Activated CD4-positive, CD25-positive, alpha-beta regulatory T cell treated with anti-CD3 and anti-CD28 coated beads, Interleukin-2, amount 50 U/mL, for 16 hours (primary cell): ENCODE measurements around the gene PAQR3.

Experiments
- DNase-seq: peaks from one replicate; pipeline ENCODE4 v3.0.0-alpha.2; 2020; ENCODE audit warnings: low read depth, low spot score

PAQR3 gene

DNA sequence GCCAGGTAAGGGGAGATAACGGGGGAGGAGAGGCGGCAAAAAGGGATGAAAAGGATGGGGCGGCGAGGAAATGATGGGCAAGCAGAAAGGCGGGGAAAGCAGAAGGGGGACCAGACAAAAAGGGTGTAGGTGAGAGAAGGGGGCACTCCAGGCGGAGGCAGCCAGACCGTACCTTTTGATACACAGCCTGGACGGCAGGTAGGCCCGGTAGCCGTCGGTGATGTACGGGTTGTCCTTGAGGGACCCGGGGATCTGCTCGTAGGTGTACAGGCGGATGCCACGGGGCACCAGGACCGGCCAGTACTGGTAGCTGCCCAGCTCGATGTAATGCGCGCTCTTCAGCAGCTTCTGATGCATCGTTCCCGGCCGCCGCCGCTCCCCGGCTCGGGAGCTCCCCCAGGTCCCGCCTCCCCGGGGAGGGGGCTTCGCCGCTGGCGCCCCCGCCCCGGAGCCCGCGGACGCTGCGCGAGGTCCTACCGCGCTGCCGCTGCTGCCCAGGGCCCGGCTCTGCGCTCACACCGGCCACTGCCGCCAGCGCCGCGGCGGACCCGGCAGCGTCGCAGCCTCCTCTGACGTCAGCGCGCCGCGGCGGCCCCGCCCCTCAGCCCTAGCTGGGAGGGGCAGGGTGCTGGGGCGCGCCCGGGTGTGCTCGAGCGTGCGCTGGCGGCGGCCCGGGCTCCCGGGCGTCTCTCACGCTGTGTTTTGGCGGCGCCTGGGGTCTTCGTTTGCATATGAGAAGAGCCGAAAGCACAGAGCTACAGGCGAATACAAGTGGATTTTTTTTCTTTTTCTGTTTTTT lies at the start of gene PAQR3:
Gene PAQR3, minus strand, starts transcription at position 571 of the 799 bp plus-strand sequence. Its CDS starts 214 bp downstream, at position 357.
- peak; percentile 70 for DNase-seq

- DNase-seq, result no peak
Observed at GRCh38 chr4:78987683-78988082, 48.4 kb upstream of the PAQR3 start.

- no peak for DNase-seq
Observed at GRCh38 chr4:78984593-78984992, 45.4 kb upstream of the PAQR3 start.

GRCh38 chr4:78975865-78976264 lies 36.6 kb upstream of the PAQR3 start:
- no peak for DNase-seq

- no peak for DNase-seq
Observed at GRCh38 chr4:78971776-78972175, 32.5 kb upstream of the PAQR3 start.

GRCh38 chr4:78971326-78971725 lies 32.1 kb upstream of the PAQR3 start:
- no peak for DNase-seq

GRCh38 chr4:78962597-78963115 lies 23.4 kb upstream of the PAQR3 start:
- no peak for DNase-seq

DNA sequence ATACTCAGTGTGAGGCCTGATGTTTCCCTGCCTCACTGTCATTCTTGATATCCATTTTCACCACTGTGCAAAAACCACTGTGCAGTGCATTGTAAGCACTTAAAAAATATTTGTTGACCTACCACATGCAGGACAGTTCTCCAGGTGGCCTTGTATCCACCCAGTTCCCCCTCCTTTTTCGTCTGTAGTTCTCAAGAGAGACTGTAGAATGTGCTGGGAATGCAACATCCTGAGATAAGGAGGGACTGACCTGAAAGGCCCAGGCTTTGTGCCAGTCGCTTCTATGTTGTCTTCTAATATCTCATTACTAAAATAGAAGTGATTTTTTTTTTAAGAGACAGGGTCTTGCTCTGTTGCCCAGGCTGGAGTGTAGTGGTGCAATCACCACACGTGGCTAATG lies 21.7 kb upstream of the PAQR3 start:
- no peak for DNase-seq

- DNase-seq, result no peak
Observed at GRCh38 chr4:78956975-78957374, 17.7 kb upstream of the PAQR3 start.

DNA sequence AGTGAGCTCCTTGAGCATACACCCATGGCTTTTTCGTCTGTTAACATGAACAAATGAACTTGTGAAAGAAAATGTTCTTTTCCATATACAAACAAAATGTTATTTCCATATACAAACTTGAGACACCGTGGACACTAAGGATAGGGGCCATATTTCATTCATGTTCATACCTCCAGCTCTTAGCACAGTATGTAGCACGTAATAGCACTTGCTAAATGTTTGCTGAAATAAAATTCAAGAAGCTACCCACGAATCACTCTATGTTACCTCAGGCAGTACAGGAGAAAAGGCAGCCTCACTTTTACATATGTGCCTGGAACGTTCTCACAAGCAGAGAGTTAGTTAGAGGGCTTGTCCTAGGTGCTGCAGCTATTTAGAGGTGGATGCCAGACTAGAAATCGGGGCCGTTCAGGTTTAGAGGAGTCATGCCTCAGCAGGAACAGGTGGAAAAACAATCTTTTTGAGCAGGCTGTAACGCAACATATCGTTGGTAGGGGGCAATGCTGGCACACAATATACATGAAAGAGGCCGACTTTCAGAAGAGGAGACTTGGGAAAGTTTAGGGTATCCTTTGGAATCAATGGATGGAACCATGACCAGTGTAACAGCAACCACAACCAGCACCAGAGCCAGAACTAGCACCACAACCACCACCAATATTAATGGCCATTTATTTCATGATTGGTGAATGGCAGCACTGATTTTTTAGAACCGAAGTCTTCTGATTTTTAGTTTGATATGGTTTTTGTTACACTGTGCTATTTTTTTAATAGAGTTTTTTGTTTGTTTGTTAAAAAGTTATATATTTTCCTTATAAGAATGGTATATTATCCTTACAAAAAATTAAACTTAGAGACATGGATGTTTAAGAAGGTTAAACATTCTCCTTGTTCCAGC lies 14.8 kb upstream of the PAQR3 start:
- DNase-seq, result no peak

GRCh38 chr4:78953231-78953630 lies 14.0 kb upstream of the PAQR3 start:
- DNase-seq, result no peak

DNA sequence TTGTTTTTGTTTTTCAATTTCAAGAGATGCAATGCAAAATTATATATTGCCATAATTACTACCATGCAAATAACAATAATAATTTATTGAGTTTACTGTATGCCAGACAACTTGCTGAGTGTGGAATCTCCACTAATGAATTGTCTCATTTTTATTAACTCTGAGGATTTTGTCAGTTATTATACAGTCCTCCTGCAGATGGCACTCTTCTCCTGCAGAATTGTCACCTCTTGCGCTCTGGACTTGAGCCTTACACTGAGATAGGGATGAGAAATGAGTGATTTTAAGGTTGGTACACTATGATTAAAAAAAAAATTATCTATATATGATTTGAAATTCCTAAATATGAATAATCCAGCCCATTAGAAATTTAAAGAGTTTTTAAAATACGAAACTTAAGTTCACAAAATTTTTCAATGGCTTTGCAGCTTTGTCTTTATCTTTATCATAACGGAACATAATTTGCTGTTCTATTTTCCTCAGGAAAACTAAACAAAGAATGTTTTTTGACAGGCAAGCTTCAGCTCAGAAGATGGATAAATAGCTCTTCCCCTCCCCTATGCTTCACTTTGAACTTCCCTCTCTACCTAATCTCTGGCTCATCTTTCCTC lies 12.7 kb upstream of the PAQR3 start:
- no peak for DNase-seq

GRCh38 chr4:78949735-78950134 lies 10.5 kb upstream of the PAQR3 start:
- no peak for DNase-seq

DNA sequence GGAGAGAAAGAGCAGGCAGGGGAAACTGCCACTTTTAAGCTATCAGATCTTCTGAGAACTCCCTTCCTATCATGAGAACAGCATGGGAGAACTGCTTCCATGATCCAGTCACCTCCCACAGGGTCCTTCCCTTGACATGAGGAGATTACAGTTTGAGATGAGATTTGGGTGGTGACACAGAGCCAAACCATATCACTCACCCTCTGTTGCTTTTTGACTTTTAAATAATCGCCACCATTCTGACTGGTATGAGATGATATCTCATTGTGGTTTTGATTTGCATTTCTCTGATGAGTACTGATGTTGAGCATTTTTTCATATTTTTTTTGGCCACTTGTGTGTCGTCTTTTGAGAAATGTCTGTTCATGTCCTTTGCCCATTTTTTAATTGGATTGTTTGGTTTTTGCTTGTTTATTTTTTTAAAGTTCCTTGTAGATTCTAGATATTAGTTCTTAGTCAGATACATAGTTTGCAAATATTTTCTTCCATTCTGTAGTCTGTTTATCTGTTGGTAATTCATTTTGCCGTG lies 6.5 kb upstream of the PAQR3 start:
- no peak for DNase-seq

- DNase-seq, result no peak
Observed at GRCh38 chr4:78944381-78944780, 5.1 kb upstream of the PAQR3 start.

GRCh38 chr4:78940752-78941151 lies 1.5 kb upstream of the PAQR3 start:
- no peak for DNase-seq

DNA sequence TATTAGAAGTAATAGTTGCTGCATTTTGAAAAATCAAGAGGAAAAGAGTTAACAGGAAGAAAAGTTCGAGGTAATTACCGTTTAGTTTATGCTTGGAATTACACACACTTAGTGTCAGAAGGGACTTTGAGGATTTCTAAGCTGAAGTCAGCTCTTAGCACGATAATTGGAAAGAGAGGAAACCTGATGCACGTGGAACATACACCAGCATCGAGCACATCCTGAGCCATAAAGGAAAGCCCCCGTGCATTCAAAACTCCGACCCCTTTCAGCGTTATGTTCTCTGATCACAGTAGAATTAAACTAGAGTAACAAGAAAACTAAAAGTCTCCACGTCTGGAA lies 400 bp upstream of the PAQR3 start:
- DNase-seq, result no peak

DNA sequence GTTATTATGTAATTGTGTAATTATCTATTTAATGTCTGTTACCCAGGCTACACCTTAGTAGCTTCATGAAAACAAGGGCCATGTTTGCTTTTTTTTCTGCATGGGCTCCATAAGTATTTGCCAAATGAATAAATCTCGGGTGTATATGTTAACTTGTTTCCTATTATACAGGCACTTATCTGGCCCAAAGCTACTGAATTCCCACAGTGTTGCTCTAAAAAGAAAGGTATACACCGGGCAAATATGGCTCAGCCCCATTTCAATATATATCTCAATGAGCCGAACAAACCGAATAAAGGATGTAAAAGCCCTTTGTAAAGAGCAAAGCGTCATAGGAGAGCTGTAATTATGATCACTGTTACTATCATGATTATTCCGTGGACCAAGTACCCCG lies 767 bp downstream of the PAQR3 start:
- no peak for DNase-seq

GRCh38 chr4:78937837-78938236 lies 1.4 kb downstream of the PAQR3 start:
- DNase-seq, result no peak

DNA sequence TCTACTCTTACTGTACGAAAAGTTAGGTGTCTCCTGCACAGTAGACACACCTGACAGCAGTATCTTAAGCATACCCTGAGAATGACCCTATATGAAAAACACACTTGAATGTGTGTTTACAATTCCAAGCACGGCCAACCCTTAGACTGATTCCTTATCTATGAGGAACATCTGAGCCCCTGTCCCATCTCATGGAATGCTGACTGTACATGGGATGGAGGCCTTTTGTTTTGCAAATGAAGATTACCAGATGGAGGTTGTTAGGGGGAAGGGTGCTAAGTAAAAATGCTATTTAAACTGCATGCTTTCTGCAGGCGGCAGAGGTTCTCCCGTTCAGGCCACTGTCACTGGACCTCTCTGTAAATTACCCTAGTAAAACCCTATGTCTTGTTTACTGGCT lies 2.2 kb downstream of the PAQR3 start:
- DNase-seq, result no peak

GRCh38 chr4:78930016-78930629 lies 9.1 kb downstream of the PAQR3 start:
- DNase-seq, result no peak

DNA sequence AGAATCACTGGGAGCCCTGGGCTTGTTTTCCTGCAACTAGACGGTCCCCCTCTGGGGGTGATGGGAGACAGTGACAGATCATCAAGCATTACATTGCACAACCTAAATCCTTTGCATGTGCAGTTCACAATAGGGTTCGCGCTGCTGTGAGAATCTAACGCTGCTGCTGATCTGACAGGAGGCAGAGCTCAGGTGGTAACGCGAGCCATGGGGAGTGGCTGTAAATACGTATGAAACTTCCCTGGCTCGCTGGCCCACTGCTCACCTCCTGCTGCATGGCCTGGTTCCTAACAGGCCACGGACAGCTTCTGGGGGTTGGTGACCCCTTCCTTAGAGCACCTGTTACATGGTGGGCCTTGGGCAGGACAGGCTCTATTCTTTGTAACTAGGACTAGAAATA lies 10.4 kb downstream of the PAQR3 start:
- no peak for DNase-seq
